ENCODE results near the gene TLCD2. TPM values are rescaled to one million over a fixed set of nuclear protein-coding genes. Genes with fewer than 3 reads are reported as not detected.

The TLCD2 gene
- 6.1 and 6.7 TPM in 2 replicates for total RNA-seq (2021)
- Bru-seq, nascent RNA, result percentile 52 among the genes with signal in this experiment
- BruChase-seq, experiment 1, labeled RNA remaining after a 2-hour chase, result percentile 70 among the genes with signal in this experiment
- BruChase-seq, experiment 2, labeled RNA remaining after a 6-hour chase, result percentile 71 among the genes with signal in this experiment
- long read RNA-seq, partial matches to known transcripts, result 0 of 1 reads
- long read RNA-seq, other reads (novel, unspliced or antisense), result 1 of 1 reads

- Histone ChIP-seq H3K4me2 (peak within 1 kb of the TSS; percentile 83), H2AFZ (peak within 1 kb of the TSS; percentile 81), H3K4me3 (peak within 1 kb of the TSS; percentile 70), H3K27me3 (ENCODE audit: insufficient read depth, low read depth) (no peaks in the 10 kb centered on the region), H3K4me1 (replicated peaks; ENCODE audit: insufficient read depth) (peaks cover 22% of the 10 kb centered on the region), H3K9me3 (ENCODE audit: insufficient read depth, low read depth) (no peaks in the 10 kb centered on the region), H3K27ac (peak within 1 kb of the TSS; percentile 17; the same call in 1 of the 2 replicates), H3K36me3 (ENCODE audit: low read depth) (0 out of 2 replicates have a peak, but pooled peaks cover 14% of the 10 kb centered on the region), H3K9me2 (ENCODE audit: insufficient read depth) (no peaks in the 10 kb centered on the region), H4K20me1 (ENCODE audit: insufficient read depth) (peaks cover 4% of the 10 kb centered on the region; the same call in 1 of the 2 replicates), H3K79me2 (ENCODE audit: low read depth) (peaks cover 20% of the 10 kb centered on the region), H3F3A (ENCODE audit: insufficient read depth, low read depth) (peaks cover 30% of the 10 kb centered on the region)
- intact Hi-C loops (cut with micrococcal nuclease; ENCODE audit: unreplicated experiment), result loop anchor here (10.0 kb wide), 1 partner anchor 305 kb away; no protein-coding TSS in a partner anchor
- no peak for TF ChIP-seq EZH2 (IDR thresholded peaks at IDR 0.05; ENCODE audit: low read depth)
- no peak for TF ChIP-seq CTCF (conservative IDR thresholded peaks at IDR 0.05)
- no TSS peak for BruUV-seq (replicated peaks)
- ChIA-PET CTCF (interaction anchor here (1.0 kb wide), 1 partner anchor 26 kb away, joined by 3 read pairs; no protein-coding TSS in a partner anchor), POLR2A (ENCODE audit: unreplicated experiment) (interaction anchor here (0.6 to 0.7 kb wide), 2 partner anchors 41 to 61 kb away, joined by 3 to 4 read pairs; no protein-coding TSS in a partner anchor)
- DNase-seq, result peak; percentile 47 to 80
Observed at GRCh38 chr17:1709971-1710806, at the start of gene TLCD2. TLCD2 (minus strand) TSS chr17:1710377; CDS start chr17:1710242, 135 bp downstream.

- TF ChIP-seq CTCF (conservative IDR thresholded peaks at IDR 0.05) (no peak), EZH2 (IDR thresholded peaks at IDR 0.05; ENCODE audit: low read depth) (no peak)
- intact Hi-C loops (cut with micrococcal nuclease; ENCODE audit: unreplicated experiment), result no loop called here
- H3K27ac ChIP-seq, result no peak overlapping the region
- H3K27me3 ChIP-seq (ENCODE audit: insufficient read depth, low read depth), result no peaks in the 10 kb centered on the region
- H3K9me3 ChIP-seq (ENCODE audit: insufficient read depth, low read depth), result no peaks in the 10 kb centered on the region
- ChIA-PET CTCF (no interaction called here), POLR2A (ENCODE audit: unreplicated experiment) (no interaction called here)
- H3K4me2 ChIP-seq, result no peak overlapping the region
- H3K4me3 ChIP-seq, result no peak overlapping the region
- no peaks in the 10 kb centered on the region for H4K20me1 ChIP-seq (ENCODE audit: insufficient read depth)
- no peak overlapping the region for H2AFZ ChIP-seq
- H3K4me1 ChIP-seq (replicated peaks; ENCODE audit: insufficient read depth), result no peaks in the 10 kb centered on the region
- no TSS peak for BruUV-seq (replicated peaks)
- no peaks in the 10 kb centered on the region for H3F3A ChIP-seq (ENCODE audit: insufficient read depth, low read depth)
- no peak for DNase-seq
- H3K79me2 ChIP-seq (ENCODE audit: low read depth), result no peaks in the 10 kb centered on the region
- no peaks in the 10 kb centered on the region for H3K36me3 ChIP-seq (ENCODE audit: low read depth)
- H3K9me2 ChIP-seq (ENCODE audit: insufficient read depth), result no peaks in the 10 kb centered on the region
Observed at GRCh38 chr17:1759529-1759928, 49.4 kb upstream of the TLCD2 start.

- H3F3A ChIP-seq (ENCODE audit: insufficient read depth, low read depth), result no peaks in the 10 kb centered on the region
- TF ChIP-seq CTCF (conservative IDR thresholded peaks at IDR 0.05), result no peak
- no peak for TF ChIP-seq EZH2 (IDR thresholded peaks at IDR 0.05; ENCODE audit: low read depth)
- H3K4me2 ChIP-seq, result no peak overlapping the region
- no peaks in the 10 kb centered on the region for H3K36me3 ChIP-seq (ENCODE audit: low read depth)
- H3K4me3 ChIP-seq, result no peak overlapping the region
- POLR2A ChIA-PET (ENCODE audit: unreplicated experiment), result no interaction called here
- H3K27me3 ChIP-seq (ENCODE audit: insufficient read depth, low read depth), result no peaks in the 10 kb centered on the region
- H3K4me1 ChIP-seq (replicated peaks; ENCODE audit: insufficient read depth), result no peaks in the 10 kb centered on the region
- intact Hi-C loops (cut with micrococcal nuclease; ENCODE audit: unreplicated experiment), result no loop called here
- no peaks in the 10 kb centered on the region for H3K79me2 ChIP-seq (ENCODE audit: low read depth)
- no peaks in the 10 kb centered on the region for H4K20me1 ChIP-seq (ENCODE audit: insufficient read depth)
- H2AFZ ChIP-seq, result no peak overlapping the region
- BruUV-seq (replicated peaks), result no TSS peak
- no peaks in the 10 kb centered on the region for H3K9me2 ChIP-seq (ENCODE audit: insufficient read depth)
- DNase-seq, result no peak
- no peak overlapping the region for H3K27ac ChIP-seq
- CTCF ChIA-PET, result no interaction called here
- no peaks in the 10 kb centered on the region for H3K9me3 ChIP-seq (ENCODE audit: insufficient read depth, low read depth)
Observed at GRCh38 chr17:1758807-1759206, 48.6 kb upstream of the TLCD2 start.

Measured in PC-9 (cell line).